HG03108 (cell line): ENCODE measurements around the gene ARL5C.

ENCODE experiments used
- ATAC-seq: cut with Tn5 transposase; IDR thresholded peaks from one replicate; pipeline ENCODE4 v1.9.1; 2021; ENCODE audit warnings: moderate library complexity; ENCODE audit not compliant: unreplicated experiment

Gene ARL5C

DNA sequence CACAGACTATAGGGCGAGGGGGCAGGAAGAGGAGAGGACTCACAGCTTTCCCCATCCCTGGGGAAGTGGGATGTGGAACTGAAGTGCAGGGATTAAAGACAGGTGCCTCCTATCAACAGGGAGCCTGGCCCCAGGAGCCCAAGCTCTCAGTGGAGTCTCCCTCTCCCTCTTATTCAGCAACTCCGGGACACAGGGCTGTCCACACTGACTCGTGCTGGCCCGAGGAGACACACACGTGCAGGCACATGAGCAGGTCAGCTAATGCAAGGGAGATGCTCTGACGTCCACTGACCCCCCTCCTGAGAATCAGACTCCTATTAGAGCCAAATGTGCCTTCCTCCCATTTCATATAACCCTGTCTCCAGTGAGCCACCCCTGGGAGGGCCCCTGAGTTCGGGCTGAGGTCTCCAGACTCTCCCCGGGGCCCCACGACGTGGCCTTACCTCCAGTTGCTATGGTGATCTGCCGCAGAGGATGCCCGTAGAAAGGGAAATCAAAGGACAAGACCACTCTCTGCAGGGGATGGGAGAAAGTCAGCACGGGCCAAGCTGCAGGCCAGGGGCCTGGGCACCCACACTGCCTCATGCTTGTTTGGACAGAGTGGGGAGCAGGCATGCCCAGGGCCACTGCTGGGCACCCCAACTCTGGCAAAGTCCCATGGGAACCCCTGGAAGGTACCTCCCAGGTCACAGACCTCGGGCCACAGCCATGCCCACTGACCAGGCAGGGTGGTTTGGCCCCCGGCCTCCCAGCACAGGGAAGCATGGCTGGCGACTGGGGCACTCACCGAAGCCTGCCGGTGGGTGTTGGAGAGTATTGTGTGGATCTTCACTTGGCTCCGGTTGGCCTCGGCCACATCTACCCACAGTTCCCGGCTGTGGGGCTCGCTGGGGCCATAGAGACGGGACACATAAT is 57.2 kb downstream of the ARL5C start:
- ATAC-seq, result no peak

DNA sequence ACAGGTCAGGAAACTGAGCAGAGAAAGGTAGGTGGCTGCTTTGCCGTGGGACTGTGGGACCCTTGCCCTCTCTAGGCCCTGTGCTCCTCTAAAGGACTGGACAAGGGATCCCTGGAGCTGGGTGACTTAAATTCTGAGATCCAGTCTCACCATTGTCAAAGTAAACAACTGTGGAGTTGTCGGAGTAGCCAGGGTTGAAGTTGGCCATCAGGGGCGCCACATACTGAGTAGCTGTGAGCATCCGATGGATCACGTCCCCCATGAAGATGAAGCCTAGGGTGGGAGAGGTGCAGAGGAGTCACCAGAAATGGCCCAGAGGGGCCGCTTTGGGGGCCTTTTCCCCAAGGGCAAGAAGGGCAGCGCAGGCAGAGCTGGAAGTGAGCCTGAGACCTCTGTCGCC is 58.0 kb downstream of the ARL5C start:
- ATAC-seq, result no peak

GRCh38 chr17:39107155-39107554 is 58.8 kb downstream of the ARL5C start:
- ATAC-seq, result no peak
